NCI-H510A treated with DMSO at 0.1 percent for 48 hours (cell line): ENCODE data around the gene BMP2K.
A peak's percentile ranks its signal among the peaks of the same experiment; 100 is the strongest.
"Not testable (repeated sequence)": the region's sequence is repeated elsewhere in the genome, so short reads cannot be mapped to it uniquely, and the experiment has no call there.

Experiments
- DNase-seq: peaks from one replicate; lab custom pipeline; 2025; lab: John Stamatoyannopoulos, UW

BMP2K gene

GRCh38 chr4:78864405-78865024, 88.4 kb downstream of the BMP2K start:
- DNase-seq, result peak; percentile 89

GRCh38 chr4:78865451-78865850, 89.3 kb downstream of the BMP2K start:
- no peak for DNase-seq

GRCh38 chr4:78868712-78869111, 92.6 kb downstream of the BMP2K start:
- DNase-seq, result not testable (repeated sequence)

GRCh38 chr4:78870056-78870455, 93.9 kb downstream of the BMP2K start:
- DNase-seq, result no peak

- no peak for DNase-seq
Measured at GRCh38 chr4:78876568-78877320, 100.6 kb downstream of the BMP2K start.

GRCh38 chr4:78878031-78878430, 101.9 kb downstream of the BMP2K start:
- no peak for DNase-seq

GRCh38 chr4:78880874-78881492, 104.8 kb downstream of the BMP2K start:
- no peak for DNase-seq

- DNase-seq, result no peak
Measured at GRCh38 chr4:78885598-78885997, 109.4 kb downstream of the BMP2K start.

- no peak for DNase-seq
Measured at GRCh38 chr4:78889955-78890354, 113.8 kb downstream of the BMP2K start.

GRCh38 chr4:78899302-78899701, 123.2 kb downstream of the BMP2K start:
- no peak for DNase-seq

GRCh38 chr4:78901882-78902281, 125.7 kb downstream of the BMP2K start:
- DNase-seq, result no peak

- no peak for DNase-seq
Measured at GRCh38 chr4:78902298-78902697, 126.1 kb downstream of the BMP2K start.

GRCh38 chr4:78904143-78904542, 128.0 kb downstream of the BMP2K start:
- DNase-seq, result no peak

- no peak for DNase-seq
Measured at GRCh38 chr4:78907638-78908037, 131.5 kb downstream of the BMP2K start.

- DNase-seq, result not testable (repeated sequence)
Measured at GRCh38 chr4:78908974-78909373, 132.8 kb downstream of the BMP2K start.

- DNase-seq, result no peak
Measured at GRCh38 chr4:78910612-78911011, 134.5 kb downstream of the BMP2K start.

GRCh38 chr4:78922207-78922606, 146.1 kb downstream of the BMP2K start:
- DNase-seq, result no peak

- no peak for DNase-seq
Measured at GRCh38 chr4:78923464-78924312, 147.5 kb downstream of the BMP2K start.

- no peak for DNase-seq
Measured at GRCh38 chr4:78926826-78927225, 150.7 kb downstream of the BMP2K start.

- DNase-seq, result no peak
Measured at GRCh38 chr4:78928835-78929234, 152.7 kb downstream of the BMP2K start.

GRCh38 chr4:78930016-78930629, 154.0 kb downstream of the BMP2K start:
- no peak for DNase-seq

GRCh38 chr4:78936989-78937388, 160.8 kb downstream of the BMP2K start:
- no peak for DNase-seq
